ENCODE data around the gene SLC6A12. TPM values are rescaled to one million over a fixed set of nuclear protein-coding genes. Genes with fewer than 3 reads are reported as not detected.

Gene SLC6A12
- polyA plus RNA-seq, 1 donor (not counting 4 experiments of a cell fraction or from before 2014, with no cell fraction given) = not detected

DNA sequence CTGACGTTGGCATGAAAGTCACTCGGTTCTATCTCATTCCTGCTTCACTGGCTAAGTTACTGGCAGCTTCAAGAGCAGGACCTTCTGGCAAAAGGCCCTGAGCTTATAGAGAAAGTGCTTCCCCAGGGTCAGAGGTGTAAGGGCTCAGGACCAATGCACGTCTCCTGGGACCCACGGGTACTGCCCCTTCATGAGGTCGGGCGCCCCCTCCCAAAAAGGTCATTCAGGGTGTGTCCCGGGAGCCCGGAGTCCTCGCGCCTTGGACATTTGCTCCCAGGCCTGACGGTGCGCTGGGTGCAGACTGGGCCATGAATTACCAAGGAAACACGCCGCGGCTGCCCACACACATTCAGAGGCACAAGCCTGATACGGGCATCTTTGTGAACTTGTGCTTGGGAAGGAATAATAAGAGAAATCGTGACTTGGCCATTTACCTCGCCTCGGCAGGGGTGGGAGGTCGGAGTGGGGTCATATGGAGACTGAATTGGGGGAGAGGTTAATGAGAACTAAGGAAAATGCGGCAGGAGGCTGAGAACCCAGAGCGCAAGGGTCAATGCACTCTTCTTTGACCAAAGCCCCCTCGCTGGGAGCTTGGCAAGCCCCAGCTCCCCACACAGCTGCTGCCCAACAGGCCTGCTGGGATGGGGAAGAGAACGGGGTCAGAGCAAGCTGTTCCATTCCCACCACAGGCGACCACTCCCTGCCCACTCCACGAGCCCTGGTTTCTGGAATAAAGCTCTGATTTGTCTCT is 15.7 kb upstream of the SLC6A12 start:
- Histone ChIP-seq H3K4me2 (ENCODE audit: control insufficient read depth, extremely low read depth, insufficient read depth, low read depth, low read length) (no peak overlapping the region), H3K36me3 (ENCODE audit: control insufficient read depth in 2 of 2, extremely low read depth in 1 of 2, insufficient read depth in 2 of 2, low read length in 2 of 2) (no peaks in the 10 kb centered on the region), H3K27ac (ENCODE audit: control insufficient read depth, insufficient read depth, low read length) (no peak overlapping the region), H4K20me1 (ENCODE audit: control insufficient read depth, extremely low read depth, insufficient read depth, low read length) (no peaks in the 10 kb centered on the region), H3K4me1 (ENCODE audit: control insufficient read depth, extremely low read depth, insufficient read depth, low read length) (no peaks in the 10 kb centered on the region), H3K27me3 (ENCODE audit: control insufficient read depth, extremely low read depth, insufficient read depth, low read length) (peaks cover 18% of the 10 kb centered on the region), H3K79me2 (ENCODE audit: control insufficient read depth, insufficient read depth, low read length) (no peaks in the 10 kb centered on the region), H3K9me3 (ENCODE audit: control insufficient read depth, low read depth, low read length) (no peaks in the 10 kb centered on the region), H3K9me1 (ENCODE audit: control insufficient read depth, extremely low read depth, insufficient read depth, low read length) (no peaks in the 10 kb centered on the region), H3K4me3 (ENCODE audit: control insufficient read depth in 2 of 3, extremely low read depth in 1 of 3, insufficient read depth in 2 of 3, low read depth in 1 of 3, low read length in 3 of 3) (no peak overlapping the region), H2AFZ (ENCODE audit: control insufficient read depth, low read length) (no peak overlapping the region), H3K9ac (ENCODE audit: control insufficient read depth, extremely low read depth, insufficient read depth, low read length) (no peak overlapping the region)
- dilution Hi-C loops (cut with MboI; ENCODE audit: extremely low pct_ligation_motif_present, low sequenced_read_pairs) = no loop called here
- TF ChIP-seq, protein P1, sequence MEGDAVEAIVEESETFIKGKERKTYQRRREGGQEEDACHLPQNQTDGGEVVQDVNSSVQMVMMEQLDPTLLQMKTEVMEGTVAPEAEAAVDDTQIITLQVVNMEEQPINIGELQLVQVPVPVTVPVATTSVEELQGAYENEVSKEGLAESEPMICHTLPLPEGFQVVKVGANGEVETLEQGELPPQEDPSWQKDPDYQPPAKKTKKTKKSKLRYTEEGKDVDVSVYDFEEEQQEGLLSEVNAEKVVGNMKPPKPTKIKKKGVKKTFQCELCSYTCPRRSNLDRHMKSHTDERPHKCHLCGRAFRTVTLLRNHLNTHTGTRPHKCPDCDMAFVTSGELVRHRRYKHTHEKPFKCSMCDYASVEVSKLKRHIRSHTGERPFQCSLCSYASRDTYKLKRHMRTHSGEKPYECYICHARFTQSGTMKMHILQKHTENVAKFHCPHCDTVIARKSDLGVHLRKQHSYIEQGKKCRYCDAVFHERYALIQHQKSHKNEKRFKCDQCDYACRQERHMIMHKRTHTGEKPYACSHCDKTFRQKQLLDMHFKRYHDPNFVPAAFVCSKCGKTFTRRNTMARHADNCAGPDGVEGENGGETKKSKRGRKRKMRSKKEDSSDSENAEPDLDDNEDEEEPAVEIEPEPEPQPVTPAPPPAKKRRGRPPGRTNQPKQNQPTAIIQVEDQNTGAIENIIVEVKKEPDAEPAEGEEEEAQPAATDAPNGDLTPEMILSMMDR (optimal IDR thresholded peaks at IDR 0.05 in 1 of 3, IDR thresholded peaks at IDR 0.05 in 1 of 3, conservative IDR thresholded peaks at IDR 0.05 in 1 of 3; ENCODE audit: extremely low read depth in 1 of 3, insufficient read depth in 2 of 3, low read length in 3 of 3) = no peak
- no peak for TF ChIP-seq EZH2 (IDR thresholded peaks at IDR 0.05; ENCODE audit: low read length)
- FAIRE-seq (no peak), DNase-seq (ENCODE audit: low read depth, low spot score) (no peak)

DNA sequence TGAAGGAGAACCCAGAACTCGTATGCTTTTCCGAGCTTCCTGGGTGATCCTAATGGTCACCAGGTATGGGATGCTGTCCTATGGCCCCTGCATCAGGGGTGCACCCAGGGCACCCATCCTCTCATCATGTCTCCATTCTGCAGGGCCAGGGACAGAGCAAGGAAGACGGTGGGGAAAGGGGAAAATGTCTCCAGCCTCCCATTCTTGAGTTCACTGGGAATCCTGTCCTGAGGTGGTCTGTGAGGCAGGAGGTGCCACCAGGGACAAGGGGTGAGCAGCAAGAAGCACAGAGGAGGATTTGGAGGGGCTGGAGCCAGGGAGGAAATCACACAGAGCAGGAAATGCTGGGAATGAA is 14.9 kb upstream of the SLC6A12 start:
- TF ChIP-seq EZH2 (IDR thresholded peaks at IDR 0.05; ENCODE audit: low read length) = no peak
- TF ChIP-seq, protein P1 (optimal IDR thresholded peaks at IDR 0.05 in 1 of 3, IDR thresholded peaks at IDR 0.05 in 1 of 3, conservative IDR thresholded peaks at IDR 0.05 in 1 of 3; ENCODE audit: extremely low read depth in 1 of 3, insufficient read depth in 2 of 3, low read length in 3 of 3) = no peak
- Histone ChIP-seq H3K36me3 (ENCODE audit: control insufficient read depth in 2 of 2, extremely low read depth in 1 of 2, insufficient read depth in 2 of 2, low read length in 2 of 2) (no peaks in the 10 kb centered on the region), H4K20me1 (ENCODE audit: control insufficient read depth, extremely low read depth, insufficient read depth, low read length) (no peaks in the 10 kb centered on the region), H3K9me1 (ENCODE audit: control insufficient read depth, extremely low read depth, insufficient read depth, low read length) (no peaks in the 10 kb centered on the region), H3K27me3 (ENCODE audit: control insufficient read depth, extremely low read depth, insufficient read depth, low read length) (peaks cover 18% of the 10 kb centered on the region), H3K9ac (ENCODE audit: control insufficient read depth, extremely low read depth, insufficient read depth, low read length) (no peak overlapping the region), H3K79me2 (ENCODE audit: control insufficient read depth, insufficient read depth, low read length) (no peaks in the 10 kb centered on the region), H3K27ac (ENCODE audit: control insufficient read depth, insufficient read depth, low read length) (no peak overlapping the region), H3K4me3 (ENCODE audit: control insufficient read depth in 2 of 3, extremely low read depth in 1 of 3, insufficient read depth in 2 of 3, low read depth in 1 of 3, low read length in 3 of 3) (no peak overlapping the region), H2AFZ (ENCODE audit: control insufficient read depth, low read length) (no peak overlapping the region), H3K9me3 (ENCODE audit: control insufficient read depth, low read depth, low read length) (no peaks in the 10 kb centered on the region), H3K4me1 (ENCODE audit: control insufficient read depth, extremely low read depth, insufficient read depth, low read length) (no peaks in the 10 kb centered on the region), H3K4me2 (ENCODE audit: control insufficient read depth, extremely low read depth, insufficient read depth, low read depth, low read length) (no peak overlapping the region)
- dilution Hi-C loops (cut with MboI; ENCODE audit: extremely low pct_ligation_motif_present, low sequenced_read_pairs) = no loop called here
- DNase-seq (ENCODE audit: low read depth, low spot score) (no peak), FAIRE-seq (no peak)
